Upper lobe of left lung (tissue), 6 donors: ENCODE results near the gene RPS2. TPM values are rescaled to one million over a fixed set of nuclear protein-coding genes. Genes with fewer than 3 reads are reported as not detected.

Experiments
- ATAC-seq, 2 donors: fragments of 200-7000 bp; cut with Tn5 transposase; one replicate each; pipeline ENCODE4 v1.9.1; 2022; ENCODE audit warnings: mild to moderate bottlenecking in 2 of 2, moderate library complexity in 2 of 2; ENCODE audit not compliant: low FRiP score in 2 of 2
- DNase-seq, 2 donors: peaks; one replicate each; pipeline ENCODE4 v3.0.0-alpha.2; 2019 to 2020
- H3K27ac ChIP-seq, 4 donors: fragments of 200-600 bp; sonication (generic); one replicate each; pipeline ENCODE4 v1.5.1; 2016 to 2019
- H3K27me3 ChIP-seq, 4 donors: fragments of 200-600 bp; sonication (generic); one replicate each; pipeline ENCODE4 v1.5.1; 2017 to 2019
- H3K36me3 ChIP-seq, 4 donors: fragments of 200-600 bp; sonication (generic); one replicate each; pipeline ENCODE4 v1.5.1; 2016 to 2019
- H3K4me1 ChIP-seq, 4 donors: fragments of 200-600 bp; sonication (generic); one replicate each; pipeline ENCODE4 v1.5.1; 2018 to 2019
- H3K4me3 ChIP-seq, 4 donors: fragments of 200-600 bp; sonication (generic); one replicate each; pipeline ENCODE4 v1.5.1; 2017 to 2019; ENCODE audit warnings: mild to moderate bottlenecking in 2 of 4, moderate library complexity in 1 of 4
- H3K9me3 ChIP-seq, 4 donors: fragments of 200-600 bp; sonication (generic); one replicate each; pipeline ENCODE4 v1.5.1; 2018 to 2019
- CTCF ChIP-seq, 6 experiments: fragments of 450-650 bp in 4 of 6; fragments of 200-600 bp in 2 of 6; sonication (generic) in 2 of 6; IDR thresholded peaks; one replicate each; pipeline ENCODE4 v1.5.1; 2016 to 2019; ENCODE audit warnings: antibody characterized with exemption in 6 of 6
- EP300 ChIP-seq, 4 donors: sonication (generic); formaldehyde crosslinking; IDR thresholded peaks; one replicate each; pipeline ENCODE4 v1.5.1; 2017; ENCODE audit warnings: antibody characterized with exemption in 4 of 4, control low read depth in 2 of 4
- POLR2A ChIP-seq, 4 donors: fragments of 450-650 bp; IDR thresholded peaks; one replicate each; pipeline ENCODE4 v1.5.1; 2016 to 2017; ENCODE audit warnings: antibody characterized with exemption in 4 of 4, mild to moderate bottlenecking in 2 of 4
- POLR2AphosphoS5 ChIP-seq, 2 donors: sonication (generic); formaldehyde crosslinking; IDR thresholded peaks; one replicate each; pipeline ENCODE4 v1.5.1; 2017; ENCODE audit warnings: antibody characterized with exemption in 2 of 2
- WGBS, 2 donors: methylation state at CpG; one replicate each; pipeline ENCODE4 v1.1.5; 2017 to 2018; 5-methylcytosine and 5-hydroxymethylcytosine counted together
- small RNA-seq, 4 donors: library from RNA; depleted of rRNA; stranded (forward); fragments of <200 nt; gene quantifications; one replicate each; pipeline ENCODE3, GENCODE V24; 2016
- total RNA-seq, 6 donors: library from RNA; depleted of rRNA in 4 of 6; stranded (reverse); fragments of >200 nt in 4 of 6; gene quantifications; one replicate each; pipeline versions ENCODE4 v1.1.0 to v1.2.1, GENCODE V29; 2016 to 2021
- donor health status: DM: no; HTN: no; CAD: no; lungs with moderate emphysema.
- donor health status: DM: no; HTN: yes; CAD: no; lungs with severe emphysema.

RPS2 gene
- total RNA-seq, 6 donors from 2014 or later = 1,128 to 1,943 (median 1,579) TPM

GRCh38 chr16:1913327-1914083 is 51.1 kb downstream of the RPS2 start:
- WGBS, 2 donors = 40 to 49% methylated on average over 2 to 18 of the region's 21 CpGs
- Histone ChIP-seq H3K4me3 (no peak overlapping the region), H3K27me3 (peaks cover 0 to 16% (median 7%) of the 10 kb centered on the region in 4 donors), H3K9me3 (no peaks in the 10 kb centered on the region), H3K27ac (peak overlapping the region in 2 of 4 donors; percentile 39 to 52), H3K36me3 (no peaks in the 10 kb centered on the region), H3K4me1 (peaks cover 3 to 22% (median 13%) of the 10 kb centered on the region in 4 donors)
- TF ChIP-seq POLR2A (IDR thresholded peaks at IDR 0.05) (peak in 1 of 4 donors; percentile 42), CTCF (IDR thresholded peaks at IDR 0.05) (no peak), EP300 (IDR thresholded peaks at IDR 0.05) (no peak)
- peak in 1 of 2 donors; percentile 81 for ATAC-seq
- peak in 1 of 2 donors; percentile 88 for DNase-seq

- H3K4me3 ChIP-seq = no peak overlapping the region
- H3K27me3 ChIP-seq = peaks cover 0 to 2% (median 1%) of the 10 kb centered on the region in 4 donors
- 77 to 84% methylated on average over 11 to 15 of the region's 17 CpGs for WGBS, 2 donors
- no peaks in the 10 kb centered on the region for H3K9me3 ChIP-seq
- TF ChIP-seq CTCF (IDR thresholded peaks at IDR 0.05) (no peak), POLR2AphosphoS5 (IDR thresholded peaks at IDR 0.05) (no peak), EP300 (IDR thresholded peaks at IDR 0.05) (no peak), POLR2A (IDR thresholded peaks at IDR 0.05) (no peak)
- DNase-seq (peak in 1 of 2 donors; percentile 76), ATAC-seq (no peak)
- H3K4me1 ChIP-seq = peaks cover 0 to 14% (median 7%) of the 10 kb centered on the region in 4 donors
- no peak overlapping the region for H3K27ac ChIP-seq
- H3K36me3 ChIP-seq = no peaks in the 10 kb centered on the region
Observed at GRCh38 chr16:1912215-1912543, 52.4 kb downstream of the RPS2 start.

Small RNA genes lying within 50 kb of the gene (small RNA-seq; reads per million reads assigned to genes)
- 0 to 0.20 (median 0.06) reads per million in 4 donors for gene AC005363.2
- 0 reads per million in 4 donors for gene RN7SL219P
- gene SNORA10 = 0 reads per million in 4 donors
- 0 reads per million in 4 donors for gene SNORA64

Other genes with a start within 250 kb of the RPS2 start
- 100 to 1,000 TPM in 2 of 6 donors, 10 to 100 TPM in 4; 57.8 to 155 (median 78.9) TPM for gene NME3, start 193.3 kb downstream of the RPS2 start, total RNA-seq
- gene EME2, start 192.0 kb downstream of the RPS2 start, total RNA-seq = 10 to 100 TPM; 10.8 to 87.0 (median 21.5) TPM
- 10 to 100 TPM; 49.2 to 91.7 (median 69.8) TPM for gene MRPS34, start 191.7 kb downstream of the RPS2 start, total RNA-seq
- 100 to 1,000 TPM in 2 of 6 donors, 10 to 100 TPM in 4; 46.2 to 234 (median 64.4) TPM for gene SPSB3, start 182.3 kb downstream of the RPS2 start, total RNA-seq
- 10 to 100 TPM; 53.2 to 85.6 (median 60.5) TPM for gene NUBP2, start 181.9 kb downstream of the RPS2 start, total RNA-seq
- gene IGFALS, start 171.1 kb downstream of the RPS2 start, total RNA-seq = 10 to 100 TPM in 1 of 6 donors, 1 to 10 TPM in 5; 1.0 to 11.5 (median 3.1) TPM
- gene HAGH, start 138.0 kb downstream of the RPS2 start, total RNA-seq = 100 to 1,000 TPM in 5 of 6 donors, 10 to 100 TPM in 1; 84.5 to 251 (median 122) TPM
- 10 to 100 TPM; 22.1 to 42.1 (median 32.6) TPM for gene FAHD1, start 137.6 kb downstream of the RPS2 start, total RNA-seq
- under 1 TPM in 1 of 6 donors, not detected in 5; 0.54 TPM for gene MEIOB, start 92.7 kb downstream of the RPS2 start, total RNA-seq
- gene HS3ST6, start 46.4 kb downstream of the RPS2 start, total RNA-seq = 1 to 10 TPM in 2 of 6 donors, under 1 TPM in 2, not detected in 2; 0.44 to 4.0 (median 0.95) TPM
- gene MSRB1, start 21.6 kb downstream of the RPS2 start, total RNA-seq = 10 to 100 TPM; 18.2 to 45.3 (median 31.9) TPM
- gene RPL3L, start 10.1 kb downstream of the RPS2 start, total RNA-seq = not detected
- gene NDUFB10, start 5.3 kb downstream of the RPS2 start, total RNA-seq = 100 to 1,000 TPM in 4 of 6 donors, 10 to 100 TPM in 2; 76.5 to 245 (median 107) TPM
- under 1 TPM in 1 of 6 donors, not detected in 5; 0.37 TPM for gene RNF151, start 2.0 kb upstream of the RPS2 start, total RNA-seq
- gene TBL3, start 7.2 kb upstream of the RPS2 start, total RNA-seq = 10 to 100 TPM; 22.0 to 51.6 (median 35.0) TPM
- 1 to 10 TPM in 5 of 6 donors, not detected in 1; 2.1 to 5.4 (median 5.0) TPM for gene NOXO1, start 16.6 kb upstream of the RPS2 start, total RNA-seq
- gene GFER, start 19.4 kb upstream of the RPS2 start, total RNA-seq = 10 to 100 TPM in 5 of 6 donors, 1 to 10 TPM in 1; 5.2 to 40.3 (median 24.7) TPM
- gene SYNGR3, start 25.1 kb upstream of the RPS2 start, total RNA-seq = 1 to 10 TPM in 1 of 6 donors, under 1 TPM in 3, not detected in 2; 0.15 to 1.4 (median 0.34) TPM
- gene ZNF598, start 45.0 kb upstream of the RPS2 start, total RNA-seq = 10 to 100 TPM; 20.1 to 62.8 (median 41.7) TPM
- under 1 TPM in 2 of 6 donors, not detected in 4; 0.67 to 0.80 TPM for gene NPW, start 55.0 kb upstream of the RPS2 start, total RNA-seq
- gene NHERF2, start 62.1 kb upstream of the RPS2 start, total RNA-seq = 100 to 1,000 TPM; 131 to 604 (median 283) TPM
- 10 to 100 TPM; 17.8 to 43.6 (median 28.8) TPM for gene NTHL1, start 83.0 kb upstream of the RPS2 start, total RNA-seq
- 100 to 1,000 TPM in 4 of 6 donors, 10 to 100 TPM in 2; 47.3 to 296 (median 118) TPM for gene TSC2, start 83.2 kb upstream of the RPS2 start, total RNA-seq
- 100 to 1,000 TPM in 3 of 6 donors, 10 to 100 TPM in 3; 75.4 to 567 (median 106) TPM for gene PKD1, start 171.1 kb upstream of the RPS2 start, total RNA-seq
- 1 to 10 TPM in 1 of 6 donors, under 1 TPM in 3, not detected in 2; 0.30 to 6.8 (median 0.85) TPM for gene RAB26, start 183.8 kb upstream of the RPS2 start, total RNA-seq
- 10 to 100 TPM; 34.6 to 72.6 (median 52.9) TPM for gene TRAF7, start 191.0 kb upstream of the RPS2 start, total RNA-seq
- gene CASKIN1, start 231.8 kb upstream of the RPS2 start, total RNA-seq = 1 to 10 TPM in 1 of 6 donors, under 1 TPM in 2, not detected in 3; 0.06 to 1.0 (median 0.15) TPM
- 10 to 100 TPM; 24.6 to 93.2 (median 47.7) TPM for gene MLST8, start 240.6 kb upstream of the RPS2 start, total RNA-seq
- 10 to 100 TPM in 3 of 6 donors, 1 to 10 TPM in 3; 4.0 to 70.2 (median 10.8) TPM for gene BRICD5, start 246.0 kb upstream of the RPS2 start, total RNA-seq